GM23248 (cell line): Measurements from ENCODE around the gene PLD1. TPM values are rescaled to one million over a fixed set of nuclear protein-coding genes. Genes with fewer than 3 reads are reported as not detected.

Experiments
- DNase-seq: peaks from one replicate; pipeline ENCODE4 v3.0.0-alpha.2; 2015
- H2AFZ ChIP-seq: fragments of 200-600 bp; sonication (generic); 2 replicates; pipeline ENCODE4 v1.6.1; 2016; ENCODE audit warnings: antibody characterized with exemption
- H3F3A ChIP-seq: fragments of 200-600 bp; sonication (generic); 2 replicates; pipeline ENCODE4 v1.6.1; 2016; ENCODE audit warnings: mild to moderate bottlenecking, antibody characterized with exemption, mixed run types; ENCODE audit not compliant: insufficient read depth
- H3K27ac ChIP-seq: fragments of 200-600 bp; sonication (generic); 2 replicates; pipeline ENCODE4 v1.5.1; 2016; ENCODE audit warnings: mild to moderate bottlenecking
- H3K27me3 ChIP-seq: fragments of 200-600 bp; sonication (generic); replicated peaks from 2 replicates; pipeline ENCODE4 v1.6.1; 2016; ENCODE audit warnings: mild to moderate bottlenecking; ENCODE audit not compliant: insufficient read depth
- H3K36me3 ChIP-seq: fragments of 200-600 bp; sonication (generic); 2 replicates; pipeline ENCODE4 v1.6.1; 2016; ENCODE audit warnings: low read depth, mild to moderate bottlenecking
- H3K4me1 ChIP-seq: fragments of 200-600 bp; sonication (generic); 2 replicates; pipeline ENCODE4 v1.6.1; 2016; ENCODE audit warnings: mild to moderate bottlenecking; ENCODE audit not compliant: insufficient read depth
- H3K4me2 ChIP-seq: fragments of 200-600 bp; sonication (generic); one replicate; pipeline ENCODE4 v1.6.1; 2016; ENCODE audit warnings: mild to moderate bottlenecking; ENCODE audit not compliant: unreplicated experiment
- H3K4me3 ChIP-seq: fragments of 200-600 bp; sonication (generic); 2 replicates; pipeline ENCODE4 v1.5.1; 2016; ENCODE audit warnings: mild to moderate bottlenecking
- H3K79me2 ChIP-seq: fragments of 200-600 bp; sonication (generic); 2 replicates; pipeline ENCODE4 v1.6.1; 2016; ENCODE audit warnings: mild to moderate bottlenecking; ENCODE audit not compliant: insufficient read depth
- H3K9ac ChIP-seq: fragments of 200-600 bp; sonication (generic); 2 replicates; pipeline ENCODE4 v1.6.1; 2016; ENCODE audit warnings: mild to moderate bottlenecking
- H3K9me2 ChIP-seq: fragments of 200-600 bp; sonication (generic); 2 replicates; pipeline ENCODE4 v1.6.1; 2016; ENCODE audit warnings: mixed run types, mild to moderate bottlenecking, moderate library complexity; ENCODE audit not compliant: insufficient read depth
- H3K9me3 ChIP-seq: fragments of 200-600 bp; sonication (generic); one replicate; pipeline ENCODE4 v1.6.1; 2017; ENCODE audit warnings: low read depth
- H4K20me1 ChIP-seq: fragments of 200-600 bp; sonication (generic); 2 replicates; pipeline ENCODE4 v1.6.0; 2016; ENCODE audit not compliant: insufficient read depth
- EZH2 ChIP-seq: fragments of 200-600 bp; sonication (generic); IDR thresholded peaks from 2 replicates; pipeline ENCODE4 v1.6.1; 2018; ENCODE audit warnings: antibody characterized with exemption, mild to moderate bottlenecking; ENCODE audit not compliant: insufficient read depth, poor library complexity, severe bottlenecking
- EZH2phosphoT487 ChIP-seq: fragments of 200-600 bp; sonication (generic); IDR thresholded peaks from 2 replicates; pipeline ENCODE4 v1.6.1; 2018; ENCODE audit warnings: antibody characterized with exemption, moderate library complexity, mild to moderate bottlenecking, low read depth; ENCODE audit not compliant: insufficient read depth
- WGBS, 2 experiments: methylation state at CpG; one replicate each; pipeline ENCODE4 v1.1.6; 2015 to 2017; ENCODE audit warnings: low lambda C conversion rate in 2 of 2, low coverage in 1 of 2; ENCODE audit errors: missing lambda C conversion rate in 2 of 2; 5-methylcytosine and 5-hydroxymethylcytosine counted together
- in situ Hi-C: fragments of 300-500 bp; cut with MboI; formaldehyde crosslinking; loops from 2 replicates; pipeline ENCODE4 v1.15.0; 2020
- polyA plus RNA-seq: library from polyadenylated mRNA; unstranded; fragments of >200 nt; fragmentation: Nextera tagmentation; extraction: Ambion mirVana; gene quantifications from 2 replicates; pipeline ENCODE4 v1.2.1, GENCODE V29; 2016
- total RNA-seq: library from RNA; depleted of rRNA; stranded (reverse); fragments of >200 nt; shearing (Covaris generic); gene quantifications from 2 replicates; pipeline ENCODE4 v1.2.3, GENCODE V29; 2014

The PLD1 gene
- total and polyA plus RNA-seq, 2 experiments from 2014 or later = 3.0 to 4.6 TPM

DNA sequence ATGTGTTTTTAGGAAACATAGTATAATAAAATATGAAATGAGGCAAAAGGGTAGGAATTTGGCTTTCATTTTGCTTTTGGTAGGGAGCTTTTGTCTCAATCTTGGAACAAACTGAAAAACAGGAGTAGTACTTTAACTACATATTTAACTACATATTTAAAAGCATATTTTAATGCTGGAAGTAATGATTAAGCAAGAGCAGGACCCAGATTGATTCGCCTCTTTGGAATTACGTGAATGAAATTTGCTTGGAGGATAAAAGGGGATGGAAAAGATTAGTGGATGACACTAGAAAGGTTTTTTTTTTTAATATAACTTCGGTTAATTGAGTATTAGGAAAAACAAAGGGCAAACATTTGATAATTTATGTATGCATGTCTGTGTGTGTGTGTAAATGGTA is 21.7 kb upstream of the PLD1 start:
- Histone ChIP-seq H4K20me1 (no peaks in the 10 kb centered on the region), H3K9ac (no peak overlapping the region), H2AFZ (peak overlapping the region; percentile 0; the same call in 1 of the 2 replicates), H3K36me3 (no peaks in the 10 kb centered on the region), H3K9me2 (no peaks in the 10 kb centered on the region), H3K9me3 (no peaks in the 10 kb centered on the region), H3K79me2 (no peaks in the 10 kb centered on the region), H3F3A (peaks cover 12% of the 10 kb centered on the region; the same call in 1 of the 2 replicates), H3K4me3 (no peak overlapping the region), H3K4me2 (peak overlapping the region; percentile 11), H3K27me3 (no peaks in the 10 kb centered on the region), H3K27ac (peak overlapping the region; percentile 31), H3K4me1 (peaks cover 35% of the 10 kb centered on the region)
- peak; percentile 77 for DNase-seq
- in situ Hi-C loops = no loop called here
- 36 to 51% methylated on average over 3 of the region's 3 CpGs for WGBS, 2 experiments
- TF ChIP-seq EZH2 = no peak
- TF ChIP-seq EZH2phosphoT487 = no peak

DNA sequence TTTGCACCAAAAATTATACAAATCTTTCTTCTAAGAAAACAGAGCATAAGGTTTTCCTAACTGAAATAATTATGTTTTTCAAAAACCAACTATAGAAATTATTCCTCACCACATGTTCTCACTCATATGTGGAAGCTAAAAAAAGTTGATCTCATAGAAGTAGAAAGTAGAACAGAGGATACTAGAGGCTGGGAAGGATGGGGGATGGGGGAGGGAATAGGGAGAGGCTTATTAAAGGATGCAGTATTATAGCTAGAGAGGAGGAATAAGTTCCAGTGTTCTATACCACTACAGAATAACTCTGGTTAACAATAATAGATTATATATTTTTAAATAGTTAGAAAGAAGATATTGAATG is 20.2 kb upstream of the PLD1 start:
- no peak overlapping the region for H3K27ac ChIP-seq
- no peak overlapping the region for H3K4me3 ChIP-seq
- no peaks in the 10 kb centered on the region for H4K20me1 ChIP-seq
- H3K9ac ChIP-seq = no peak overlapping the region
- H3K9me2 ChIP-seq = no peaks in the 10 kb centered on the region
- DNase-seq = no peak
- H3F3A ChIP-seq = peaks cover 19% of the 10 kb centered on the region
- H3K79me2 ChIP-seq = no peaks in the 10 kb centered on the region
- in situ Hi-C loops = no loop called here
- H3K36me3 ChIP-seq = no peaks in the 10 kb centered on the region
- H3K4me2 ChIP-seq = no peak overlapping the region
- peaks cover 40% of the 10 kb centered on the region for H3K4me1 ChIP-seq
- no peaks in the 10 kb centered on the region for H3K9me3 ChIP-seq
- no peaks in the 10 kb centered on the region for H3K27me3 ChIP-seq
- no peak for TF ChIP-seq EZH2
- no peak for TF ChIP-seq EZH2phosphoT487
- no peak overlapping the region; the same call in 1 of the 2 replicates for H2AFZ ChIP-seq

DNA sequence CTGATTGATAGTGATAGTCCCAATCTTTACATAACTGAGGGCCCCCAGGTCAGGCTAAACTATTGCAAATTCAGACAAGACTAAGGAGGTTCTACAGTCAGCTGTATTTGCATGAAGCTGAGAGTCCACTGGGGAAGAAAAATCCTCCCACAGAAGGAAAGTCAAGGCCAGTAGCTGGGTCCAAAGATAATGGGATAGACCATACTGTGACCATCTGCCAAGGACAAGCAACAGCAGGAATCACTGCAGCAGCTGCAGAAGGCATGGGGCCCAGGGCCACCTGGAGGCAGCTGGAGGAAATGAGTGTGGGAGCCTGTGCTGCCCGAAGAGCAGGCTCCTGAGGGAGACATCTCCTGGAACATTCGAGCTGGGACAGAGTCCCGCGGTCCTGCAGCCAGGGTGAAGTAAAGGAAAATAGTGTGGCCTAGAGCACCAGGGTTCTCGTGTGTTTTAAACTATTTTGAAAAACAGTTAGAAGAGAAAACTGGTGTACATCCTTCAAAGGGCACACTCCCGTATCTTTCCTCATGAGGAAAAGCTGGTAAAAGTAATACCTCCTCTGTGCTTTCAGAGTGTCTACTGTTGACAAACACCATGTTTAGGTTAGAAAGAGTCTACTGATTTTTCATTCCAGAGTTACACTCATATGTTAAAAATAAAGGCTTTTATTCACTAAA is 19.7 kb upstream of the PLD1 start:
- peak; percentile 88 for DNase-seq
- WGBS, 2 experiments = 12 to 16% methylated on average over 6 of the region's 6 CpGs
- peak overlapping the region; percentile 72 for H2AFZ ChIP-seq

DNA sequence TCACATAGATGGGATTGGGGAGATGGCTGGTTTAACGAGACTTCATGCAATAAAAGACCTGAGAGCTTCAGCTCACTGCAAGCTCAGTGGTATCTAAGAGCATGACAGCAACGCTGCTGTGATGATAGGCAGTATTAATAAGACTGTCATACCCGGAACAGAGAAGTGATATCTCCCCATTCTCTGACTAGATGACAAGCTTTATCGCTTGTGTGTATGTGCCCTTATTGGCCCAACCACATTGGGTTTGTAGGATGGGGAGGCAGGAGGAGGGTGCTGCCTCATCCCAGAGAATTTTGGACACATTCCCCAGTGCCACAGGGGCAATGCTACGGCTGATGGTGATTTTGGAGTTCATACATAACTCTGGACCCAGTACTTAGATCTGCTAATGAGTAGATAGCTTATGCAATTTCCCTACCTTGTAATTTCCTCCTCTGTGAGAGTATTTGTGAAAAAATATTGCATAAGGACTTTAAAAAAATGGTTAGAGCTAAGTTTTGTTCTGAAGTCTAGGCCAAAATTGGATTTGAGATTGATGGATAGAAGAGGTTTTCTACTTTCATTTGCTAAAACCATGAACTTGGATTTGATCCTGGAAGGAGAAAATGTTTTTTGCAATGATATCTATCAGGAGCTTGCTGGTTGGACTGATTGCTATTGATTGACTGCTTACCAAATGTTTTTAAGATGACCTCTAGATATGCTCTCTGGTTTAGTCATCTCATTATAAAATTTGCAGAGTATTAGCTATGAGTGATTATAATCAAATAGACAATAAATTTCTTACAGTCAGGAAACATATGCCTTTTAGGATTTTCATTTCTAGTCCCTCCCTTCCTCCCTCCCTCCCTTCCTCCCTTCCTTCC is 18.9 kb upstream of the PLD1 start:
- Histone ChIP-seq H2AFZ (no peak overlapping the region), H3K9me2 (no peaks in the 10 kb centered on the region), H3K36me3 (no peaks in the 10 kb centered on the region), H3K27ac (no peak overlapping the region), H3F3A (peaks cover 26% of the 10 kb centered on the region), H4K20me1 (no peaks in the 10 kb centered on the region), H3K9ac (no peak overlapping the region), H3K4me1 (peaks cover 42% of the 10 kb centered on the region), H3K79me2 (no peaks in the 10 kb centered on the region), H3K27me3 (no peaks in the 10 kb centered on the region), H3K4me3 (no peak overlapping the region), H3K4me2 (no peak overlapping the region), H3K9me3 (no peaks in the 10 kb centered on the region)
- no peak for DNase-seq
- no peak for TF ChIP-seq EZH2
- TF ChIP-seq EZH2phosphoT487 = no peak
- 86 to 90% methylated on average over 5 of the region's 5 CpGs for whole genome bisulfite sequencing, 2 experiments
- in situ Hi-C loops = no loop called here

More for the DNA sequence above, 19.7 kb upstream of the PLD1 start:
- in situ Hi-C loops = no loop called here
- H3K27ac ChIP-seq = no peak overlapping the region
- H3K4me1 ChIP-seq = peaks cover 45% of the 10 kb centered on the region
- peaks cover 23% of the 10 kb centered on the region for H3F3A ChIP-seq
- no peaks in the 10 kb centered on the region for H3K9me2 ChIP-seq
- H3K4me3 ChIP-seq = no peak overlapping the region
- H3K79me2 ChIP-seq = no peaks in the 10 kb centered on the region
- H3K4me2 ChIP-seq = no peak overlapping the region
- H3K27me3 ChIP-seq = no peaks in the 10 kb centered on the region
- TF ChIP-seq EZH2phosphoT487 (no peak), EZH2 (no peak)
- H3K9me3 ChIP-seq = no peaks in the 10 kb centered on the region
- no peak overlapping the region for H3K9ac ChIP-seq
- H3K36me3 ChIP-seq = no peaks in the 10 kb centered on the region
- H4K20me1 ChIP-seq = no peaks in the 10 kb centered on the region
